Mucosa of rectum (tissue), 2 donors: ENCODE measurements around the gene AKT3.
"Not testable (repeated sequence)": the region's sequence is repeated elsewhere in the genome, so short reads cannot be mapped to it uniquely, and the experiment has no call there.

Source experiments
- H3K27ac ChIP-seq, 2 donors: one replicate each; pipeline ENCODE4 v1.7.0; 2013; ENCODE audit warnings: inconsistent platforms in 2 of 2, low read depth in 2 of 2, low read length in 2 of 2
- H3K27me3 ChIP-seq, 2 donors: one replicate each; pipeline ENCODE4 v1.7.0; 2013; ENCODE audit warnings: low read length in 2 of 2; ENCODE audit not compliant: control insufficient read depth in 2 of 2, insufficient read depth in 2 of 2
- H3K36me3 ChIP-seq, 2 donors: one replicate each; pipeline ENCODE4 v1.7.0; 2013; ENCODE audit warnings: low read length in 2 of 2; ENCODE audit not compliant: control insufficient read depth in 2 of 2, insufficient read depth in 2 of 2
- H3K4me1 ChIP-seq, 2 donors: one replicate each; pipeline ENCODE4 v1.7.0; 2013; ENCODE audit warnings: low read length in 2 of 2, mild to moderate bottlenecking in 1 of 2; ENCODE audit not compliant: control insufficient read depth in 2 of 2, insufficient read depth in 2 of 2
- H3K4me3 ChIP-seq, 2 donors: one replicate each; pipeline ENCODE4 v1.7.0; 2013; ENCODE audit warnings: low read length in 2 of 2
- H3K9ac ChIP-seq, 2 donors: one replicate each; pipeline ENCODE4 v1.7.0; 2013; ENCODE audit warnings: low read length in 2 of 2, low read depth in 1 of 2, mild to moderate bottlenecking in 1 of 2
- H3K9me3 ChIP-seq, 2 donors: one replicate each; pipeline ENCODE4 v1.7.0; 2013; ENCODE audit warnings: low read length in 2 of 2; ENCODE audit not compliant: control insufficient read depth in 2 of 2
- donor health status: healthy.
- donor health status: Normal muscosa, but diverticular disease.

AKT3 gene

GRCh38 chr1:243792401-243792800, 57.6 kb downstream of the AKT3 start:
- peak overlapping the region in 1 of 2 donors; percentile 37 for H3K27ac ChIP-seq

DNA sequence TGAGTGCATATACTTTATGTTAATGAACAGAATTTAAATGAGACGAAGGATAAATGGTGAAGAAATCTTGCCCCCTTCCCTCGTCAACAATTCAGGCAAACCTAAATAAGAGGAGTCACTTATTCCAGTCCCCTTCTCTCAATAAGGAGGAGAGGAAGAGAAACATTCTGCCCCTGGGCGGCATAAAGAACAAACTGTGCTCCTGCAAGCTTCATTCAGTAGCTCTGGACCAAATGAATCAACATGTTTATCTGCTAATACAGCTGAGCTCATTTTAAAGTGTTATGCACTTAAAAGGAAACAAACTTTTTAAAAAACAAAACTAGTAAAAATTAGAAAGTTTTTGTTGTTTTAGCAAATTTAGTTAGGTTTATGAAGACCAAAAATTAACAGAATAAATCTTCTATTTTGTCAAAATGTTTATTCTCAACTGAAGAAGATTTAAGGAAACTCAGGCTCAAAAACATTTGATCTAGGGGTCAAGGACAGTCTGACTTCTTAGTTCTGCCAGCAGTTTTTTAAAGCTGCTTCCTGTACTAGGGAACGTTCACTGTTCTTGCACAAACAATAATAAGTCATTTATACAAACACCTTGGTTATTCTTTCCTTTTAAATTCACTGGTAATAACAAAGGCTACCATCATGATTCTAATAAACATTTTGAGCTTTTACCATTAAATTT, 58.3 kb downstream of the AKT3 start:
- no peaks in the 10 kb centered on the region for H3K27me3 ChIP-seq
- H3K36me3 ChIP-seq, result no peaks in the 10 kb centered on the region
- no peak overlapping the region for H3K9ac ChIP-seq
- H3K4me1 ChIP-seq, result no peaks in the 10 kb centered on the region
- H3K9me3 ChIP-seq, result no peaks in the 10 kb centered on the region
- H3K4me3 ChIP-seq, result no peak overlapping the region
- peak overlapping the region in 1 of 2 donors; percentile 5 for H3K27ac ChIP-seq

More at GRCh38 chr1:243792401-243792800, 57.6 kb downstream of the AKT3 start:
- Histone ChIP-seq H3K9ac (no peak overlapping the region), H3K4me3 (no peak overlapping the region), H3K9me3 (no peaks in the 10 kb centered on the region), H3K27me3 (no peaks in the 10 kb centered on the region), H3K36me3 (no peaks in the 10 kb centered on the region), H3K4me1 (no peaks in the 10 kb centered on the region)

DNA sequence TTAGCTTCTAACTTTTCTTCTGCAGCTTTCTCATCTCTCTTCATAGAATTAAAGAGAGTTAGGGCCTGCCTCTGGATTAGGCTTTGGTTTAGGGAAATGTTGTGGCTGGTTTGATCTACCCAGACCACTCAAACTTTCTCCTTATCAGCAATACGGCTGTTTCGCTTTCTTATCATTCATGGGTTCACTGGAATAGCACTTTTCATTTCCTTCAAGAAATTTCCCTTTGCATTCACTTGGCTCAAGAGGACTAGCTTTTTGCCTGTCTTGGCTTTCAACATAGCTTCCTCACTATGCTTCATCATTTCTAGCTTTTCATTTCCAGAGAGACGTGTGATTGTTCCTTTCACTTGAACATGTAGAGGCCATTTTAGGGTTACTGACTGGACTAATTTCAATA, 59.6 kb downstream of the AKT3 start:
- Histone ChIP-seq H3K27me3 (no peaks in the 10 kb centered on the region), H3K36me3 (no peaks in the 10 kb centered on the region), H3K4me3 (no peak overlapping the region), H3K9ac (no peak overlapping the region), H3K27ac (no peak overlapping the region), H3K9me3 (no peaks in the 10 kb centered on the region), H3K4me1 (no peaks in the 10 kb centered on the region)

GRCh38 chr1:243786531-243786930, 63.5 kb downstream of the AKT3 start:
- H3K27ac ChIP-seq, result no peak overlapping the region
- H3K9me3 ChIP-seq, result no peaks in the 10 kb centered on the region
- H3K4me1 ChIP-seq, result no peaks in the 10 kb centered on the region
- no peaks in the 10 kb centered on the region for H3K27me3 ChIP-seq
- H3K9ac ChIP-seq, result no peak overlapping the region
- no peak overlapping the region for H3K4me3 ChIP-seq
- H3K36me3 ChIP-seq, result no peaks in the 10 kb centered on the region

DNA sequence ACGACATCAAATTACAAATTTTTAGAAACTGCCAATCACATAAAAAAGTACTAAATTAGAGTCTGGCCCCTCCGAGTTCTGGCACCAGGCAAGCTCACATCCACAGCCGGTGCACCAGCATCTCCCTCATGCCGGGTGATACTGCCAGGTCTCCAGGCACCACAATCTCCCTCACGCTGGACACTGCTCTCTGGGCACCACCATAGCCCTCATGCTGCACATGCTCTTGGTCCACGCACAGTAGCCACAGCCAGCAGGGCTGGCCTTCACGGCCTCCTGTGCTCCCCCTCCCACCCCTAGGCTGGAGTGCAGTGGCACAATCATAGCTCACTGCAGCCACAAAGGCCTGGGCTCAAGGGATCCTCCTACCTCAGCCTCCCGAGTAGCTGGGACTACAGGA, 65.5 kb downstream of the AKT3 start:
- Histone ChIP-seq H3K27me3 (no peaks in the 10 kb centered on the region), H3K27ac (no peak overlapping the region), H3K4me3 (no peak overlapping the region), H3K9me3 (no peaks in the 10 kb centered on the region), H3K9ac (no peak overlapping the region), H3K4me1 (no peaks in the 10 kb centered on the region), H3K36me3 (no peaks in the 10 kb centered on the region)

DNA sequence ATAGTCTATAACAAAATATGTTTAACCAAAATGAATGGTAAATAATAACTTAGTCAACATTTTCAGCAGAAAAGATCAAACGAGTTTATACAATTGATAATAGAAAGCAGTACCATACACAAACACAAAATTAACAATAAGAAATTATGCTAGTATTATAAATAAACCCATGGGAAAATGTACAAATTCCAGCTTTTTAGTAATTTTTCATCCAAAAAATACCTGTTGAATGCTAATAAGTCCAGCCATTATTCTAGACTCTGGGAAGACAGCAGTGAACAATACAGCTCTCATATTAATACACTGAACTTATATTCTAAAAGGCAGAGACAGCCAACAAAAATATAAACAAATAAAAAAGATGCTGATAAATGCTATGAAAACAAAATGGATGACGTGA, 66.3 kb downstream of the AKT3 start:
- Histone ChIP-seq H3K27me3 (no peaks in the 10 kb centered on the region), H3K4me1 (no peaks in the 10 kb centered on the region), H3K9me3 (no peaks in the 10 kb centered on the region), H3K9ac (no peak overlapping the region), H3K27ac (no peak overlapping the region), H3K36me3 (no peaks in the 10 kb centered on the region), H3K4me3 (no peak overlapping the region)

DNA sequence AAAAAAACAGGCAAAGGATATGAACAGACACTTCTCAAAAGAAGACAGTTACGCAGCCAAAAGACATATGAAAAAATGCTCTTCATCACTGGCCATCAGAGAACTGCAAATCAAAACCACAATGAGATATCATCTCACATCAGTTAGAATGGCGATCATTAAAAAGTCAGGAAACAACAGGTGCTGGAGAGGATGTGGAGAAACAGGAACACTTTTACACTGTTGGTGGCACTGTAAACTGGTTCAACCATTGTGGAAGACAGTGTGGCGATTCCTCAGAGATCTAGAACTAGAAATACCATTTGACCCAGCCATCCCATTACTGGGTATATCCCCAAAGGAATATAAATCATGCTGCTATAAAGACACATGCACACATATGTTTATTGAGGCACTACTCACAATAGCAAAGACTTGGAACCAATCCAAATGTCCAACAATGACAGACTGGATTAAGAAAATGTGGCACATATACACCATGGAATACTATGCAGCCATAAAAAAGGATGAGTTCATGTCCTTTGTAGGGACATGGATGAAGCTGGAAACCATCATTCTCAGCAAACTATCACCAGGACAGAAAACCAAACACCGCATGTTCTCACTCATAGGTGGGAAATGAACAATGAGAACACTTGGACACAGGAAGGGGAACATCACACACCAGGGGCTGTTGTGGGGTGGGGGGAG, 77.5 kb downstream of the AKT3 start:
- not testable (repeated sequence) for H3K4me1 ChIP-seq, H3K9ac ChIP-seq, H3K27ac ChIP-seq, H3K27me3 ChIP-seq, H3K4me3 ChIP-seq, H3K36me3 ChIP-seq, H3K9me3 ChIP-seq

GRCh38 chr1:243770860-243771259, 79.2 kb downstream of the AKT3 start:
- Histone ChIP-seq H3K9me3 (no peaks in the 10 kb centered on the region), H3K9ac (no peak overlapping the region), H3K27ac (no peak overlapping the region), H3K36me3 (no peaks in the 10 kb centered on the region), H3K4me3 (no peak overlapping the region), H3K4me1 (no peaks in the 10 kb centered on the region), H3K27me3 (no peaks in the 10 kb centered on the region)

DNA sequence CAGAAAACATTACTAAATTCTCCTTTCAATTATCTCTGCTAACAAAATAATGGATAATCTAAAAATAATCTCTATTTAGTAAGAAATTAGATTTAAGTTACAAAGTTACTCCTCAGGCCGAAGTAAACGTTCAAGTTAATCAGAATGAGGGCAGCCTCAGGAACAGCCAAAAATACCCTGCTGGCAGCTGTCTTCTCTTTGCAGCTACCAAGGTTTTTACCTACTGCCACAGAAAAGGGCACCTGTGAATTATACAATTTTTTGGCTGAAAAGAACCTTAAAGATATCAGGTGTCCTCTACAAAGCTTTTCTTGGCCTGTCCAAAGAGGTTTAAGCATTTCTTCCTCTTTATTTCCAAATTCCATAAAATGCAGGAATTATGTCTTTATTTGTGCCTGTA, 84.4 kb downstream of the AKT3 start:
- H3K27me3 ChIP-seq, result no peaks in the 10 kb centered on the region
- no peak overlapping the region for H3K4me3 ChIP-seq
- no peak overlapping the region for H3K9ac ChIP-seq
- no peak overlapping the region for H3K27ac ChIP-seq
- no peaks in the 10 kb centered on the region for H3K36me3 ChIP-seq
- no peaks in the 10 kb centered on the region for H3K9me3 ChIP-seq
- no peaks in the 10 kb centered on the region for H3K4me1 ChIP-seq

GRCh38 chr1:243763806-243764205, 86.2 kb downstream of the AKT3 start:
- no peaks in the 10 kb centered on the region for H3K4me1 ChIP-seq
- no peaks in the 10 kb centered on the region for H3K36me3 ChIP-seq
- no peak overlapping the region for H3K9ac ChIP-seq
- no peak overlapping the region for H3K4me3 ChIP-seq
- H3K9me3 ChIP-seq, result no peaks in the 10 kb centered on the region
- no peaks in the 10 kb centered on the region for H3K27me3 ChIP-seq
- no peak overlapping the region for H3K27ac ChIP-seq
